Activated CD8-positive, alpha-beta memory T cell treated with anti-CD3 and anti-CD28 coated beads for 1 hour (primary cell): ENCODE results near the gene CATSPERD.
"Not testable (repeated sequence)": the region's sequence is repeated elsewhere in the genome, so short reads cannot be mapped to it uniquely, and the experiment has no call there.

ENCODE experiments used
- DNase-seq, 2 donors: peaks; one replicate each; pipeline ENCODE4 v3.0.0-alpha.2; 2020; ENCODE audit warnings: low read depth in 1 of 2; ENCODE audit errors: extremely low read depth in 1 of 2

Gene CATSPERD

GRCh38 chr19:5727453-5728050, 7.1 kb downstream of the CATSPERD start:
- no peak for DNase-seq

GRCh38 chr19:5733172-5733571, 12.7 kb downstream of the CATSPERD start:
- DNase-seq: not testable (repeated sequence)

- no peak for DNase-seq
Observed at GRCh38 chr19:5738423-5738822, 18.0 kb downstream of the CATSPERD start.

GRCh38 chr19:5742051-5742450, 21.6 kb downstream of the CATSPERD start:
- DNase-seq: no peak

- DNase-seq: no peak
Observed at GRCh38 chr19:5743630-5744029, 23.2 kb downstream of the CATSPERD start.

- DNase-seq: not testable (repeated sequence)
Observed at GRCh38 chr19:5744999-5745398, 24.6 kb downstream of the CATSPERD start.

- not testable (repeated sequence) for DNase-seq
Observed at GRCh38 chr19:5748920-5749319, 28.5 kb downstream of the CATSPERD start.

- DNase-seq: no peak
Observed at GRCh38 chr19:5749505-5749904, 29.1 kb downstream of the CATSPERD start.

GRCh38 chr19:5751709-5752108, 31.3 kb downstream of the CATSPERD start:
- no peak for DNase-seq

GRCh38 chr19:5753743-5754142, 33.3 kb downstream of the CATSPERD start:
- DNase-seq: no peak

- no peak for DNase-seq
Observed at GRCh38 chr19:5762608-5763217, 42.3 kb downstream of the CATSPERD start.

- DNase-seq: no peak
Observed at GRCh38 chr19:5765220-5765619, 44.8 kb downstream of the CATSPERD start.

- DNase-seq: no peak
Observed at GRCh38 chr19:5767949-5768348, 47.5 kb downstream of the CATSPERD start.

- no peak for DNase-seq
Observed at GRCh38 chr19:5772416-5772815, 52.0 kb downstream of the CATSPERD start.

- DNase-seq: no peak
Observed at GRCh38 chr19:5773276-5773675, 52.8 kb downstream of the CATSPERD start.

GRCh38 chr19:5774921-5775320, 54.5 kb downstream of the CATSPERD start:
- no peak for DNase-seq

- no peak for DNase-seq
Observed at GRCh38 chr19:5775668-5776309, 55.4 kb downstream of the CATSPERD start.

GRCh38 chr19:5778402-5778801, 58.0 kb downstream of the CATSPERD start:
- DNase-seq: no peak

GRCh38 chr19:5780916-5781315, 60.5 kb downstream of the CATSPERD start:
- not testable (repeated sequence) for DNase-seq

- DNase-seq: no peak
Observed at GRCh38 chr19:5782322-5782721, 61.9 kb downstream of the CATSPERD start.

- no peak for DNase-seq
Observed at GRCh38 chr19:5782945-5783919, 62.8 kb downstream of the CATSPERD start.
